ENCODE measurements around the gene BTN1A1.

BTN1A1 gene

DNA sequence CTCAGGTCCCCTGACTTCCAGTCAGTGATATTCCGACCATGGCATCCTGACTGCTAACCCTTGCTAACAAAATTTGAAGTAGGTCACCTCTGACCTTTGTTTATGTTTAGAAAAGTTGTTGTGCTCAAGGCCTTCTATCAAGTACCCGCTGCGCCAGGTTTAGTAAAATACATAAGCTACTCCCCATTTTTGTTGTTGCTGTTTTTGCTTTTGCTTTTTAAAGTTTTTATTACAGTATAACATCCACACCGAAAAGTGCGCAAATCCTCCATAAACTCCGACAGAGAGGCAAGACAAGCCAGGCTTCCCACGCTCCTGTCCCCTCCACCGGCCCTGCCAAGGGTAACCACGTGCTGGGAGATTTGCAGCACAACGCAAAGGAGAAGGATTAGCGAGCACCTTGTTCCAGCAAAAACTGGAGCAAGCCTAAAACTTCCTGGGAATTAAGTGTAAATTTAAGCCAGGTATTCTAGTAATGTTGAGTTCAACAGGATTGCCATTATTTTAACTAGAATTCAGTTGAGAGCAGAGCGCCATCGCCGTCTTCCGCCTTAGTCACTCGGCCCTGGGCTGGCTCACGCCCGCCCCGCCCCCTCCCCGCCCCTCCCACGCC lies 20.2 kb downstream of the BTN1A1 start (continued):
- TF ChIP-seq, protein P1, sequence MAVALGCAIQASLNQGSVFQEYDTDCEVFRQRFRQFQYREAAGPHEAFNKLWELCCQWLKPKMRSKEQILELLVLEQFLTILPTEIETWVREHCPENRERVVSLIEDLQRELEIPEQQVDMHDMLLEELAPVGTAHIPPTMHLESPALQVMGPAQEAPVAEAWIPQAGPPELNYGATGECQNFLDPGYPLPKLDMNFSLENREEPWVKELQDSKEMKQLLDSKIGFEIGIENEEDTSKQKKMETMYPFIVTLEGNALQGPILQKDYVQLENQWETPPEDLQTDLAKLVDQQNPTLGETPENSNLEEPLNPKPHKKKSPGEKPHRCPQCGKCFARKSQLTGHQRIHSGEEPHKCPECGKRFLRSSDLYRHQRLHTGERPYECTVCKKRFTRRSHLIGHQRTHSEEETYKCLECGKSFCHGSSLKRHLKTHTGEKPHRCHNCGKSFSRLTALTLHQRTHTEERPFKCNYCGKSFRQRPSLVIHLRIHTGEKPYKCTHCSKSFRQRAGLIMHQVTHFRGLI (tag by site-specific recombination; IDR thresholded peaks at IDR 0.05) = no peak
- TF ChIP-seq, protein P2, sequence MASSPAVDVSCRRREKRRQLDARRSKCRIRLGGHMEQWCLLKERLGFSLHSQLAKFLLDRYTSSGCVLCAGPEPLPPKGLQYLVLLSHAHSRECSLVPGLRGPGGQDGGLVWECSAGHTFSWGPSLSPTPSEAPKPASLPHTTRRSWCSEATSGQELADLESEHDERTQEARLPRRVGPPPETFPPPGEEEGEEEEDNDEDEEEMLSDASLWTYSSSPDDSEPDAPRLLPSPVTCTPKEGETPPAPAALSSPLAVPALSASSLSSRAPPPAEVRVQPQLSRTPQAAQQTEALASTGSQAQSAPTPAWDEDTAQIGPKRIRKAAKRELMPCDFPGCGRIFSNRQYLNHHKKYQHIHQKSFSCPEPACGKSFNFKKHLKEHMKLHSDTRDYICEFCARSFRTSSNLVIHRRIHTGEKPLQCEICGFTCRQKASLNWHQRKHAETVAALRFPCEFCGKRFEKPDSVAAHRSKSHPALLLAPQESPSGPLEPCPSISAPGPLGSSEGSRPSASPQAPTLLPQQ (tag by site-specific recombination; IDR thresholded peaks at IDR 0.05) = peak; percentile 33; the same call in 1 of the 2 replicates
- TF ChIP-seq ZNF148 (tag by site-specific recombination; IDR thresholded peaks at IDR 0.05; ENCODE audit: borderline replicate concordance) (no peak), ZNF701 (tag by site-specific recombination; IDR thresholded peaks at IDR 0.05) (no peak), ZBTB20 (tag by site-specific recombination; IDR thresholded peaks at IDR 0.05) (0 out of 2 replicates have a peak, but pooled peaks have one; percentile 23), ZNF558 (tag by site-specific recombination; IDR thresholded peaks at IDR 0.05) (no peak), SP3 (tag by site-specific recombination; IDR thresholded peaks at IDR 0.05) (peak; percentile 53), ZNF169 (tag by site-specific recombination; IDR thresholded peaks at IDR 0.05) (no peak), ZFP37 (tag by site-specific recombination; IDR thresholded peaks at IDR 0.05) (no peak), ZNF112 (tag by site-specific recombination; IDR thresholded peaks at IDR 0.05) (no peak), ZNF140 (tag by site-specific recombination; IDR thresholded peaks at IDR 0.05) (no peak), PRDM10 (tag by site-specific recombination; IDR thresholded peaks at IDR 0.05) (no peak), BCL6B (tag by site-specific recombination; IDR thresholded peaks at IDR 0.05) (no peak), ZFP69B (tag by site-specific recombination; IDR thresholded peaks at IDR 0.05) (0 out of 2 replicates have a peak, but pooled peaks have one; percentile 38), REST (tag by site-specific recombination; IDR thresholded peaks at IDR 0.05) (no peak), ZNF501 (tag by site-specific recombination; IDR thresholded peaks at IDR 0.05) (peak; percentile 42; the same call in 1 of the 2 replicates), ZBTB21 (tag by site-specific recombination; IDR thresholded peaks at IDR 0.05) (no peak), KLF1 (tag by site-specific recombination; IDR thresholded peaks at IDR 0.05) (no peak), GLI4 (tag by site-specific recombination; IDR thresholded peaks at IDR 0.05) (no peak), PRDM1 (tag by site-specific recombination; IDR thresholded peaks at IDR 0.05) (no peak), ZNF777 (tag by site-specific recombination; IDR thresholded peaks at IDR 0.05; ENCODE audit: borderline replicate concordance) (no peak), ZSCAN18 (tag by site-specific recombination; IDR thresholded peaks at IDR 0.05) (no peak)
